ENCODE measurements around the gene PRRG2. TPM values are rescaled to one million over a fixed set of nuclear protein-coding genes. Genes with fewer than 3 reads are reported as not detected.

PRRG2 gene
- total and polyA plus RNA-seq, 2 of the 13 experiments (the other 11 are each of a cell fraction or from before 2014, with no cell fraction given) = 0.66 to 0.82 TPM

GRCh38 chr19:49580264-49581006 lies 681 bp upstream of the PRRG2 start, which contains the start of gene NOSIP (continued):
- TF ChIP-seq ZXDC (CRISPR knock-in tag; IDR thresholded peaks at IDR 0.05) (0 out of 2 replicates have a peak, but pooled peaks have one; percentile 56), ZNF646 (CRISPR knock-in tag; IDR thresholded peaks at IDR 0.05) (no peak), GATAD2A (CRISPR knock-in tag; IDR thresholded peaks at IDR 0.05) (peak; percentile 62), GATAD1 (CRISPR knock-in tag; IDR thresholded peaks at IDR 0.05) (peak; percentile 95), MAX (IDR thresholded peaks at IDR 0.05) (peak; percentile 75; the same call in 1 of the 2 replicates), RBFOX2 (IDR thresholded peaks at IDR 0.05; ENCODE audit: low read depth, low read length) (peak; percentile 61), SP1 (IDR thresholded peaks at IDR 0.05) (no peak), SP1 (CRISPR knock-in tag; IDR thresholded peaks at IDR 0.05) (peak; percentile 95), NR2F6 (IDR thresholded peaks at IDR 0.05) (peak; percentile 18), NR2F6 (CRISPR knock-in tag; IDR thresholded peaks at IDR 0.05) (peak; percentile 47; the same call in 1 of the 2 replicates), DR1 (CRISPR knock-in tag; IDR thresholded peaks at IDR 0.05) (peak; percentile 75), DZIP1 (CRISPR knock-in tag; IDR thresholded peaks at IDR 0.05) (no peak), NFKBIZ (CRISPR knock-in tag; IDR thresholded peaks at IDR 0.05) (0 out of 2 replicates have a peak, but pooled peaks have one; percentile 43), ZNF264 (CRISPR knock-in tag; IDR thresholded peaks at IDR 0.05) (peak; percentile 58; the same call in 1 of the 2 replicates), ZSCAN9 (CRISPR knock-in tag; IDR thresholded peaks at IDR 0.05; ENCODE audit: borderline replicate concordance) (peak; percentile 65; the same call in 1 of the 2 replicates), ZNF597 (CRISPR knock-in tag; IDR thresholded peaks at IDR 0.05) (no peak)

Measured in HepG2 (cell line).